ENCODE measurements around the gene LRRC25.

LRRC25 gene

DNA sequence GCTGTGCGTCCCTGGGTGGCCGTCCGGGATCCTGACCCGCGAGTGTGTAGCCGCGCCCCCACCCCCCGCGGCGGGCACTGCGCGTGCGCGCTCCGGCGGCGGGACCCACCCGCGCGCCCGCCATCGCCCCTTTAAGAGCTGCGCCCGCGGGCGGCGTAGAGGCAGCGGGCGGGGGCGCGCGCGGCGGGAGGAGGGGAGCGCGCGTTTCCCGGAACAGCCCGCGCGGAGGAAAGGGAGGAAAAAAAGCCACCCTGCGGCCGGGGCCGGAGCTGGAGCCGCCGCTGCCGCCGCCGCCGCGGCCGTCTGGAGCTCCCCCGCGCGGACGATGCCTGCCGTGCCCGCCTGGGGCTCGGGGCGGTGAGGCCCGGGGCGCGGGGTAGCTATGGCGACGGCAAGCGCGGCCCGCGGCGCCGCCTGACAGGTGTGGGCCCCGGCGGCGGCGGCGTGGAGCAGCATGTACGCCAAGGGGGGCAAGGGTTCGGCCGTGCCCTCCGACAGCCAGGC is 21.8 kb upstream of the LRRC25 start, which contains the start of gene SSBP4 (continued):
- no peak for TF ChIP-seq ZNF610 (tag by site-specific recombination; IDR thresholded peaks at IDR 0.05; ENCODE audit: borderline replicate concordance)
- 0 out of 2 replicates have a peak, but pooled peaks have one; percentile 52 for TF ChIP-seq ZSCAN30 (tag by site-specific recombination; IDR thresholded peaks at IDR 0.05)
- no peak for TF ChIP-seq ZNF138 (tag by site-specific recombination; IDR thresholded peaks at IDR 0.05; ENCODE audit: borderline replicate concordance)
- TF ChIP-seq ZIC2 (tag by site-specific recombination; IDR thresholded peaks at IDR 0.05), result no peak
- no peak for TF ChIP-seq ZBTB21 (tag by site-specific recombination; IDR thresholded peaks at IDR 0.05)
- TF ChIP-seq BCL11B (tag by site-specific recombination; IDR thresholded peaks at IDR 0.05; ENCODE audit: low read depth), result no peak

DNA sequence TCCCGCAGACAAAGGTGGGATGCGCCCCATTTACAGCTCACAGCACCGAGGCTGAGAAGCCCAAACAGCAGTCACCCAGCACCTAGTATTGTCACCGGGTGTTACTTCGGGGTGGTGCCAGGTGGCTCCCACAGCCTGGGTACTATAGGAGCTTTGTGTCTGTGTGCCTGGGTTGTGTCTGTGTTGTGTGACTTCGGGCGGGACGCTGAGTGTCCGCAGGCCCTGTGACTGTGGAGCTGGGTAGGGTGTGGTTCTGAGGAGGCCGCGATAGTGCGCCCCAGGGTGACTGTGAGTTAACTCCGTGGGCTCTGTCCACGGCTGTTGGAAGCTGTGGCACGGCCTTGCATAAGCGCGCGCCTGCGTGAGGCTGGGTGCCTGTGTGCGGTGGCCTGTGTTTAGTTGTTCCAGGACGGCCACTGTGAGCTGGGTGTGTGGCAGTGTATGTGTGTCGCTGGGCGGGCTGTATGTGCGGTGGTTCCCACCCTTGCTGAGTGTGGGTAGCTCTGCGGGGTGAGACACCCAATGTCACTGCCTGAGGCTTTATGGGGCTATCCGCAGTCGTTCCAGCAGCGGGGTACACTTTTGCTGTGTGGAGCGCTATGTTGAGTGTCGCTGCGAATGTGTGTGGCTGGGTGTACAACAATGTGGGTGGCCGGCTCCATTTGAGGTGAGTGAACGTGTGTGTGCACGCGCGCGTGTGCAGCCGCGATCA is 21.2 kb upstream of the LRRC25 start:
- CTCF ChIA-PET, result interaction anchor here (0.6 to 4.5 kb wide), 14 partner anchors 9 to 971 kb away, joined by 3 to 32 read pairs (median 4); partner anchors contain the start of gene GDF15
- H3K36me3 ChIP-seq (ENCODE audit: control insufficient read depth in 2 of 2, insufficient read depth in 1 of 2, low read length in 2 of 2), result no peaks in the 10 kb centered on the region
- H3K27ac ChIP-seq (ENCODE audit: extremely low read depth, low read depth, low read length), result peak overlapping the region; percentile 63; the same call in 1 of the 2 replicates
- POLR2A ChIA-PET, result interaction anchor here (0.5 to 4.2 kb wide), 7 partner anchors 10 to 413 kb away, joined by 3 to 75 read pairs (median 4); partner anchors contain the start of genes JUND and UPF1
- no peaks in the 10 kb centered on the region for H3K9me3 ChIP-seq (ENCODE audit: control insufficient read depth, insufficient read depth, low read depth, low read length)
- peak overlapping the region; percentile 53 for H3K4me3 ChIP-seq (ENCODE audit: low read depth, low read length)
- H3K4me1 ChIP-seq (ENCODE audit: control insufficient read depth, insufficient read depth, low read length), result peaks cover 9% of the 10 kb centered on the region; the same call in 1 of the 2 replicates
- TF ChIP-seq, protein P1, sequence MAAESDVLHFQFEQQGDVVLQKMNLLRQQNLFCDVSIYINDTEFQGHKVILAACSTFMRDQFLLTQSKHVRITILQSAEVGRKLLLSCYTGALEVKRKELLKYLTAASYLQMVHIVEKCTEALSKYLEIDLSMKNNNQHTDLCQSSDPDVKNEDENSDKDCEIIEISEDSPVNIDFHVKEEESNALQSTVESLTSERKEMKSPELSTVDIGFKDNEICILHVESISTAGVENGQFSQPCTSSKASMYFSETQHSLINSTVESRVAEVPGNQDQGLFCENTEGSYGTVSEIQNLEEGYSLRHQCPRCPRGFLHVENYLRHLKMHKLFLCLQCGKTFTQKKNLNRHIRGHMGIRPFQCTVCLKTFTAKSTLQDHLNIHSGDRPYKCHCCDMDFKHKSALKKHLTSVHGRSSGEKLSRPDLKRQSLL (tag by site-specific recombination; IDR thresholded peaks at IDR 0.05), result no peak
- no peak for TF ChIP-seq ZNF658 (tag by site-specific recombination; IDR thresholded peaks at IDR 0.05)
- TF ChIP-seq, protein P2, sequence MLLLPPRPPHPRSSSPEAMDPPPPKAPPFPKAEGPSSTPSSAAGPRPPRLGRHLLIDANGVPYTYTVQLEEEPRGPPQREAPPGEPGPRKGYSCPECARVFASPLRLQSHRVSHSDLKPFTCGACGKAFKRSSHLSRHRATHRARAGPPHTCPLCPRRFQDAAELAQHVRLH (tag by site-specific recombination; IDR thresholded peaks at IDR 0.05), result 0 out of 2 replicates have a peak, but pooled peaks have one; percentile 20
- TF ChIP-seq, protein P3, sequence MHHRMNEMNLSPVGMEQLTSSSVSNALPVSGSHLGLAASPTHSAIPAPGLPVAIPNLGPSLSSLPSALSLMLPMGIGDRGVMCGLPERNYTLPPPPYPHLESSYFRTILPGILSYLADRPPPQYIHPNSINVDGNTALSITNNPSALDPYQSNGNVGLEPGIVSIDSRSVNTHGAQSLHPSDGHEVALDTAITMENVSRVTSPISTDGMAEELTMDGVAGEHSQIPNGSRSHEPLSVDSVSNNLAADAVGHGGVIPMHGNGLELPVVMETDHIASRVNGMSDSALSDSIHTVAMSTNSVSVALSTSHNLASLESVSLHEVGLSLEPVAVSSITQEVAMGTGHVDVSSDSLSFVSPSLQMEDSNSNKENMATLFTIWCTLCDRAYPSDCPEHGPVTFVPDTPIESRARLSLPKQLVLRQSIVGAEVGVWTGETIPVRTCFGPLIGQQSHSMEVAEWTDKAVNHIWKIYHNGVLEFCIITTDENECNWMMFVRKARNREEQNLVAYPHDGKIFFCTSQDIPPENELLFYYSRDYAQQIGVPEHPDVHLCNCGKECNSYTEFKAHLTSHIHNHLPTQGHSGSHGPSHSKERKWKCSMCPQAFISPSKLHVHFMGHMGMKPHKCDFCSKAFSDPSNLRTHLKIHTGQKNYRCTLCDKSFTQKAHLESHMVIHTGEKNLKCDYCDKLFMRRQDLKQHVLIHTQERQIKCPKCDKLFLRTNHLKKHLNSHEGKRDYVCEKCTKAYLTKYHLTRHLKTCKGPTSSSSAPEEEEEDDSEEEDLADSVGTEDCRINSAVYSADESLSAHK (tag by site-specific recombination; IDR thresholded peaks at IDR 0.05), result no peak
- no peak for TF ChIP-seq ZNF211 (tag by site-specific recombination; IDR thresholded peaks at IDR 0.05; ENCODE audit: low read depth)
- TF ChIP-seq SALL2 (tag by site-specific recombination; IDR thresholded peaks at IDR 0.05; ENCODE audit: borderline replicate concordance), result no peak
- no peak for TF ChIP-seq ZNF514 (tag by site-specific recombination; IDR thresholded peaks at IDR 0.05)
- TF ChIP-seq ZNF791 (tag by site-specific recombination; IDR thresholded peaks at IDR 0.05), result no peak
- TF ChIP-seq KLF8 (tag by site-specific recombination; IDR thresholded peaks at IDR 0.05), result peak; percentile 62
- TF ChIP-seq ZNF37A (tag by site-specific recombination; IDR thresholded peaks at IDR 0.05), result no peak
- TF ChIP-seq ZNF843 (tag by site-specific recombination; IDR thresholded peaks at IDR 0.05), result 0 out of 2 replicates have a peak, but pooled peaks have one; percentile 41
- TF ChIP-seq ZNF302 (tag by site-specific recombination; IDR thresholded peaks at IDR 0.05; ENCODE audit: low read depth), result no peak
- TF ChIP-seq, protein P4, sequence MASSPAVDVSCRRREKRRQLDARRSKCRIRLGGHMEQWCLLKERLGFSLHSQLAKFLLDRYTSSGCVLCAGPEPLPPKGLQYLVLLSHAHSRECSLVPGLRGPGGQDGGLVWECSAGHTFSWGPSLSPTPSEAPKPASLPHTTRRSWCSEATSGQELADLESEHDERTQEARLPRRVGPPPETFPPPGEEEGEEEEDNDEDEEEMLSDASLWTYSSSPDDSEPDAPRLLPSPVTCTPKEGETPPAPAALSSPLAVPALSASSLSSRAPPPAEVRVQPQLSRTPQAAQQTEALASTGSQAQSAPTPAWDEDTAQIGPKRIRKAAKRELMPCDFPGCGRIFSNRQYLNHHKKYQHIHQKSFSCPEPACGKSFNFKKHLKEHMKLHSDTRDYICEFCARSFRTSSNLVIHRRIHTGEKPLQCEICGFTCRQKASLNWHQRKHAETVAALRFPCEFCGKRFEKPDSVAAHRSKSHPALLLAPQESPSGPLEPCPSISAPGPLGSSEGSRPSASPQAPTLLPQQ (tag by site-specific recombination; IDR thresholded peaks at IDR 0.05), result no peak; the same call in 1 of the 2 replicates
- TF ChIP-seq, protein P5, sequence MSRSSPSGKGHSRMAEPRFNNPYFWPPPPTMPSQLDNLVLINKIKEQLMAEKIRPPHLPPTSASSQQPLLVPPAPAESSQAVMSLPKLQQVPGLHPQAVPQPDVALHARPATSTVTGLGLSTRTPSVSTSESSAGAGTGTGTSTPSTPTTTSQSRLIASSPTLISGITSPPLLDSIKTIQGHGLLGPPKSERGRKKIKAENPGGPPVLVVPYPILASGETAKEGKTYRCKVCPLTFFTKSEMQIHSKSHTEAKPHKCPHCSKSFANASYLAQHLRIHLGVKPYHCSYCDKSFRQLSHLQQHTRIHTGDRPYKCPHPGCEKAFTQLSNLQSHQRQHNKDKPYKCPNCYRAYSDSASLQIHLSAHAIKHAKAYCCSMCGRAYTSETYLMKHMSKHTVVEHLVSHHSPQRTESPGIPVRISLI (tag by site-specific recombination; IDR thresholded peaks at IDR 0.05), result no peak
- TF ChIP-seq ZNF335 (tag by site-specific recombination; conservative IDR thresholded peaks at IDR 0.05), result peak; percentile 83
- no peak for TF ChIP-seq MYNN (tag by site-specific recombination; IDR thresholded peaks at IDR 0.05; ENCODE audit: borderline replicate concordance)
- no peak for TF ChIP-seq ZNF501 (tag by site-specific recombination; IDR thresholded peaks at IDR 0.05)
- TF ChIP-seq ZNF175 (tag by site-specific recombination; IDR thresholded peaks at IDR 0.05), result no peak
- no peak for TF ChIP-seq MZF1 (tag by site-specific recombination; IDR thresholded peaks at IDR 0.05; ENCODE audit: borderline replicate concordance)
- TF ChIP-seq ZNF558 (tag by site-specific recombination; IDR thresholded peaks at IDR 0.05), result no peak
- 0 out of 2 replicates have a peak, but pooled peaks have one; percentile 69 for TF ChIP-seq ZNF792 (tag by site-specific recombination; IDR thresholded peaks at IDR 0.05)
- TF ChIP-seq SCRT1 (tag by site-specific recombination; IDR thresholded peaks at IDR 0.05; ENCODE audit: borderline replicate concordance), result no peak
- no peak for TF ChIP-seq ZNF214 (tag by site-specific recombination; IDR thresholded peaks at IDR 0.05; ENCODE audit: borderline replicate concordance)
- no peak for TF ChIP-seq ZNF530 (tag by site-specific recombination; IDR thresholded peaks at IDR 0.05; ENCODE audit: low read depth)
- TF ChIP-seq ZNF623 (tag by site-specific recombination; IDR thresholded peaks at IDR 0.05), result no peak

All from HEK293 (cell line).